C4-2B (cell line): ENCODE data around the gene GALM.

Experiments
- CTCF ChIP-seq: fragments of 450-650 bp; conservative IDR thresholded peaks from 2 replicates; pipeline ENCODE4 v1.5.1; 2017; ENCODE audit warnings: mild to moderate bottlenecking
- ZFX ChIP-seq: fragments of 450-650 bp; IDR thresholded peaks from 2 replicates; pipeline ENCODE4 v1.6.1; 2017

GRCh38 chr2:38737925-38738324 is 72.0 kb downstream of the GALM start:
- TF ChIP-seq CTCF (no peak), ZFX (no peak)
